ENCODE measurements around the gene CCDC14. TPM values are rescaled to one million over a fixed set of nuclear protein-coding genes. Genes with fewer than 3 reads are reported as not detected.

The CCDC14 gene
- total RNA-seq, 2 donors from 2014 or later: 23.1 to 38.2 TPM

DNA sequence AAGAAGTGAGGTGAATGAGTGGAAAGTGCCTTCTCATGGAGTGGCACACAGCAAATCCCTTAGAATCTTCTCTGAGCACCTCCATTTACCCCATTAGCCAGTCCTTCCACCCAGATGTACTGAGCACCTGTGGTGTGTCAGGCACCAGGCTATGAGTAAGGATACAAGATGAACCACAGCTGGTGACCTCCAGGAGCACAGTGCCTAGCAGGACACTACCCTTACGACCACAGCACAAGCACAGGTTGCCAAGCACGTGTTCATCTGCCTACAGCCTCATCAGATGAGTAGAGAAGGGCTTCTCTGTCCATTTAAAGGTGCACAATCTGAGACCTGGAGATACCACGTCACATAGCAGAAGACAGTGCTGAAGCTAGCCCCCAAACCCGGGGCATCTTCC lies 83.1 kb downstream of the CCDC14 start:
- H3K27me3 ChIP-seq: no peaks in the 10 kb centered on the region
- no peak for ATAC-seq

GRCh38 chr3:123877466-123877865 lies 83.6 kb downstream of the CCDC14 start:
- Histone ChIP-seq H3K9me3 (no peaks in the 10 kb centered on the region), H3K36me3 (replicated peaks in 1 of 2; ENCODE audit: insufficient read depth in 1 of 2, low read depth in 2 of 2) (no peaks in the 10 kb centered on the region), H3K27ac (no peak overlapping the region), H3K4me1 (no peaks in the 10 kb centered on the region), H3K4me3 (no peak overlapping the region), H3K27me3 (no peaks in the 10 kb centered on the region)
- TF ChIP-seq, protein P1, sequence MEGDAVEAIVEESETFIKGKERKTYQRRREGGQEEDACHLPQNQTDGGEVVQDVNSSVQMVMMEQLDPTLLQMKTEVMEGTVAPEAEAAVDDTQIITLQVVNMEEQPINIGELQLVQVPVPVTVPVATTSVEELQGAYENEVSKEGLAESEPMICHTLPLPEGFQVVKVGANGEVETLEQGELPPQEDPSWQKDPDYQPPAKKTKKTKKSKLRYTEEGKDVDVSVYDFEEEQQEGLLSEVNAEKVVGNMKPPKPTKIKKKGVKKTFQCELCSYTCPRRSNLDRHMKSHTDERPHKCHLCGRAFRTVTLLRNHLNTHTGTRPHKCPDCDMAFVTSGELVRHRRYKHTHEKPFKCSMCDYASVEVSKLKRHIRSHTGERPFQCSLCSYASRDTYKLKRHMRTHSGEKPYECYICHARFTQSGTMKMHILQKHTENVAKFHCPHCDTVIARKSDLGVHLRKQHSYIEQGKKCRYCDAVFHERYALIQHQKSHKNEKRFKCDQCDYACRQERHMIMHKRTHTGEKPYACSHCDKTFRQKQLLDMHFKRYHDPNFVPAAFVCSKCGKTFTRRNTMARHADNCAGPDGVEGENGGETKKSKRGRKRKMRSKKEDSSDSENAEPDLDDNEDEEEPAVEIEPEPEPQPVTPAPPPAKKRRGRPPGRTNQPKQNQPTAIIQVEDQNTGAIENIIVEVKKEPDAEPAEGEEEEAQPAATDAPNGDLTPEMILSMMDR (IDR thresholded peaks at IDR 0.05): no peak
- 70 to 74% methylated on average over 4 of the region's 4 CpGs for WGBS, 2 donors
- DNase-seq: no peak
- no peak for ATAC-seq
- intact Hi-C loops (cut with DNase I): no loop called here

More for the DNA sequence above, 83.1 kb downstream of the CCDC14 start:
- TF ChIP-seq POLR2A (IDR thresholded peaks at IDR 0.05): no peak
- TF ChIP-seq, protein P1 (IDR thresholded peaks at IDR 0.05): no peak
- no peaks in the 10 kb centered on the region for H3K36me3 ChIP-seq (replicated peaks in 1 of 2; ENCODE audit: insufficient read depth in 1 of 2, low read depth in 2 of 2)
- 80% methylated on average over 4 of the region's 4 CpGs; no CpG with 5 or more reads in 1 of the 2 donors for WGBS, 2 donors
- H3K4me1 ChIP-seq: no peaks in the 10 kb centered on the region
- no peaks in the 10 kb centered on the region for H3K9me3 ChIP-seq
- H3K27ac ChIP-seq: no peak overlapping the region
- intact Hi-C loops (cut with DNase I): no loop called here
- no peak for DNase-seq
- no peak overlapping the region for H3K4me3 ChIP-seq

DNA sequence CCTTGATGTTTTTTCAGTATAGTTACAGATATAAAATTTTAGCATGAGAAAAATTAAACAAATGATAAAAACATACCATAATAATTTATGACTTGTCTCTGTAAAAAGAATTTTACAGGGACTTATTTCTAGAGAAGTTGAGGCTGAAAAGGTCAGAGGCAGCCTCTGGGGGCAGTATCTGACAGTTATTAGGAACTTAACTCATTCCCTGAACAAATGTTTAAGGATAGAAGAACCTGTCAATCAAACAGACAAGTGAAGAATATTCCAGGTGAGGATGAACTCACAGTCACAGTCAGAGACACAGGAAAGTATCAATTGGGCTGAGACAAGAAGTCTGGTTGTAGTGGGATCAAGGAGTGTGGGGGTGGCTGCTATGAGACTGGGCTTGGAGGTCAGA lies 84.2 kb downstream of the CCDC14 start:
- intact Hi-C loops (cut with DNase I): no loop called here
- no peaks in the 10 kb centered on the region for H3K4me1 ChIP-seq
- TF ChIP-seq, protein P1 (IDR thresholded peaks at IDR 0.05): peak in 1 of 7 experiments; percentile 8
- TF ChIP-seq POLR2A (IDR thresholded peaks at IDR 0.05): no peak
- H3K9me3 ChIP-seq: no peaks in the 10 kb centered on the region
- H3K27me3 ChIP-seq: no peaks in the 10 kb centered on the region
- ATAC-seq (no peak), DNase-seq (no peak)
- H3K4me3 ChIP-seq: no peak overlapping the region
- no peaks in the 10 kb centered on the region for H3K36me3 ChIP-seq (replicated peaks in 1 of 2; ENCODE audit: insufficient read depth in 1 of 2, low read depth in 2 of 2)
- no peak overlapping the region for H3K27ac ChIP-seq

DNA sequence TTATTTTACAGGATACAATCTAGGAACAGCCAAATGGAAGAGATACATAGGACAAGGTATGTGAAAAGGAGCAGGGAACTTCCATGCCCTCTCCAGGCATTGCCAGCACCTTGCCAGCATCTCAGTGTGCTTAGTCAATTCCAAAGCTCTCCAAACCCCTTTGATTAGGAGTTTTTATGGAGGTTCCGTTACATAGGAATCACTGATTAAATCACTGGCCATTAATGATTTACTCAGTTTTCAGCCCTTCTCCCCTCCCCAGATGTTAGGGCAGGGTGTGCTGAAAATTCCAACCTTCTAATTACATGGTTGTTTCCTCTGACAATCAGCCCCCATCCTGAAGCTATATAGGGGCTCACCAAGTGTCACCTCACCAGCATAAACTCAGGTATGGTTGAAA lies 88.4 kb downstream of the CCDC14 start:
- no peaks in the 10 kb centered on the region for H3K36me3 ChIP-seq (replicated peaks in 1 of 2; ENCODE audit: insufficient read depth in 1 of 2, low read depth in 2 of 2)
- H3K4me1 ChIP-seq: no peaks in the 10 kb centered on the region
- WGBS, 2 donors: 15 to 54% methylated on average over 1 of the region's 1 CpG
- H3K9me3 ChIP-seq: no peaks in the 10 kb centered on the region
- H3K27me3 ChIP-seq: no peaks in the 10 kb centered on the region
- intact Hi-C loops (cut with DNase I): no loop called here
- DNase-seq (no peak), ATAC-seq (no peak)
- H3K4me3 ChIP-seq: no peak overlapping the region
- no peak for TF ChIP-seq POLR2A (IDR thresholded peaks at IDR 0.05)
- TF ChIP-seq, protein P1 (IDR thresholded peaks at IDR 0.05): no peak
- H3K27ac ChIP-seq: no peak overlapping the region

- TF ChIP-seq, protein P1 (IDR thresholded peaks at IDR 0.05): no peak
- no peak for TF ChIP-seq POLR2A (IDR thresholded peaks at IDR 0.05)
- ATAC-seq (no peak), DNase-seq (no peak)
- WGBS, 2 donors: 67 to 68% methylated on average over 1 of the region's 1 CpG
- intact Hi-C loops (cut with DNase I): no loop called here
- no peaks in the 10 kb centered on the region for H3K27me3 ChIP-seq
- no peak overlapping the region for H3K4me3 ChIP-seq
- H3K9me3 ChIP-seq: no peaks in the 10 kb centered on the region
- no peaks in the 10 kb centered on the region for H3K36me3 ChIP-seq (replicated peaks in 1 of 2; ENCODE audit: insufficient read depth in 1 of 2, low read depth in 2 of 2)
- no peaks in the 10 kb centered on the region for H3K4me1 ChIP-seq
- H3K27ac ChIP-seq: no peak overlapping the region
Measured at GRCh38 chr3:123871946-123872345, 89.1 kb downstream of the CCDC14 start.
